Kidney tubule cell (primary cell): ENCODE results near the gene BMP6.

ENCODE experiments used
- DNase-seq: peaks from one replicate; pipeline ENCODE4 v3.0.0-alpha.2; 2018; ENCODE audit warnings: low spot score

The BMP6 gene

DNA sequence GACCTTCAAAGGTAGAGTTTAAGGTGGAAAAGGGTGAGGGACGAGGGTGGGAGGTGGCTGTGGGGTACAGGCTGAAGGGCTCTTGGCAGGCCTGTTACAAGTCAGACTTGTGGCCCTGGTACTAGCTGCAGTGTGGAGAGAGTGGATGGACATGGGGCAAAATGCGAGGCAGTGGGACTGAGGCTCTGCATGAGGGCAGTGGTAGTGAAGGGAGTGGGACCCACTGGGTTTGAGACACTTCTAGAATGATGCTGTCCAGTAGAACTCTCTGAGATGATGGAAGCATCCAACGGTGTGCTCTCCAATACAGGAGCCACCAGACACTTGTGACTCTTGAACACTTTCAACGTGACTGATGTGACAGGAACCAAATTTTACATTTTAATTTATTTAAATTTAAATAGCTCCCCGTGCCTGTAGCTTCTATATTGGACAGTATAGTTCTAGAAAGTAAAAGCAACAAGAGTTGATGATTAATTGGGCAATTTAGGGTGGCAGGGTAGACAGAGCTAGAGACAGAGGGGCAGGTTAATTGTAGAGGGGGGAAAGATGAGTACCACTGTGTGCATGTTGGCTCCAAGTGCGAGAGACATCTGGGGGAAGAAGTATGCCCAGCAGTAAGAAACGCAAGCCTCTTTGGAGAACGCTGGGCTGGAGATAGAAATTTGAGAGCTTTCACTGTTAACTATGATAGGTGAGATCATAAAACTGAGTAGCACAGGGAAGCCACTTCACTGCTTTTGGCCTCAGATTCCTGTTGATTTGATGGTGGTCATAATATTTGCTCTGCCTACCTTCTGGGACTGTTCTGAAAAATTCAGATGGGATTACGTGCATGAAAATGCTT lies 107.2 kb downstream of the BMP6 start:
- no peak for DNase-seq

DNA sequence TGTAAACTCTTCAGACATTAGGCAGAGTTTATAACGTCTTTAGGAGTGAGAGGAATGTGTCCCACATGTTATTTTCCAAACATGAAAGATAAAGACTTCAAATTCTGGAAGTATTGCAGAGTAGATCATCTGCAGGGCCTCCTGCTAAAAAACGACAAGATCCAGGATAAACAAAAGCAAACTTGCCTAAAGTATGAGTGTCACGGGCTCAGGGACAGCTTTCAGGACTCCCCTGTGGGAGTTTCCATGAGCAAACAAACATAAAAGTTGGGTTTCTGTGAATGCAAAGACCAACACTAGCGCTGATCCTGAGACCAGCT lies 107.8 kb downstream of the BMP6 start:
- DNase-seq, result no peak

DNA sequence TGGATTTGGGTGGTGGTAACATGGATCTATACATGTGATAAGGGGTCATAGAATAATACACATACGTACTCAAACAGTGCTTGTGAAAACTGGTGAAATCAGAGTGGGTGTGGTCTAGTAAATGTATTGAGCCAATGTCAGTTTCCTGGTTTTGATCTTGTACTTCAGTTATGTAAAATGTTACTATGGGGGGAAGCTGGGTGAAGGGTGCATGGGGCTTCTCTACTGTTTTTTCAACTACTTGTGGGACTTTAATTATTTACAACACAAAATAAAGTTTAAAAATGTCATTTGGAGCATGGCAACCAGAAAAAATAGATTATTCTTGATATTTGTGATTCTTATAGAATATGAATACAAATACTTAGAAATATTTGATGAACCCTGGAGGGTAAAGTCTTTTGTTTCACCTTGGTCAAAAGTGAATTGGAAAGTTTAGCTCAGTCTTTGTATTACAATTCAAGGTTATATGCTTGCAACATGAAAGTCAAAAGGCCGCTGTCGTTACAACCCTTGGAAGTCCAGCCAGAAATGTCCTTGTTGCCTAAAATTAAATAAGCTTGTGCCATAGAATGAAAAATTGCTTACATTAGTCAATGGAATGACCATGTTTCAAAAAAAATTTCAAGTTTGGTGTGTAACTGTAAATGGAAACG lies 110.6 kb downstream of the BMP6 start:
- no peak for DNase-seq

DNA sequence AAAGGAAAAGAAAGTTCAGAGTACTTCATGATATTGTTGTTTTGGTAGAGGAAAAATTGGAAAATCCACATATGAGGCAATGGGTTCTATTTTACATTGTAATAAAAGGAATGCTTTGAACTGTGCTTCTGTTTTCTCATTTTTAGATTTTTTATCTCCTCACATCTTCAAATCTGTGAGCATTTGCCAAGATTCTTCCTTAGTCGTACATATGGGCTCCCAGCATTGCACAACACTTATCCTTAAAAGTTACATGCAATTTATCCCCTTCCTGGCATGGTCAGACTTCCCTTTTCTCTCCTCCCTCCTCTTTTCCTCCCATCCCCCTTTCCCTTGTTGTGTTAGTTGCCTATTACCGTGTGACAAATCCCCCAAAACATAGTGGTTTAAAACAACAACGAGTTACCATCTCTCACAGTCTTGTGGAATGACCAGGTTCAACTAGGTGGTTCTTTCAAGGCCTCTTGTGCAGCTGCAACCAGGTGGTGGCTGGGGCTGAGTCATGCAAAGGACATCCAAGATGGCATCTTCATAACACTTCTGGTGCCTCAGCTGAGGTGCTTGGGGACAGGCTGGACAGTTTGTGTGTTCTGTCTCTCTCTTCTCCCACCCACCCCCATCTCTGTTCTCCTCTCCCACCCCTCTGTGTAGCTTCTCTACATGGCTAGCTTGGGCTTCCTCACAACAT lies 116.0 kb downstream of the BMP6 start:
- no peak for DNase-seq

DNA sequence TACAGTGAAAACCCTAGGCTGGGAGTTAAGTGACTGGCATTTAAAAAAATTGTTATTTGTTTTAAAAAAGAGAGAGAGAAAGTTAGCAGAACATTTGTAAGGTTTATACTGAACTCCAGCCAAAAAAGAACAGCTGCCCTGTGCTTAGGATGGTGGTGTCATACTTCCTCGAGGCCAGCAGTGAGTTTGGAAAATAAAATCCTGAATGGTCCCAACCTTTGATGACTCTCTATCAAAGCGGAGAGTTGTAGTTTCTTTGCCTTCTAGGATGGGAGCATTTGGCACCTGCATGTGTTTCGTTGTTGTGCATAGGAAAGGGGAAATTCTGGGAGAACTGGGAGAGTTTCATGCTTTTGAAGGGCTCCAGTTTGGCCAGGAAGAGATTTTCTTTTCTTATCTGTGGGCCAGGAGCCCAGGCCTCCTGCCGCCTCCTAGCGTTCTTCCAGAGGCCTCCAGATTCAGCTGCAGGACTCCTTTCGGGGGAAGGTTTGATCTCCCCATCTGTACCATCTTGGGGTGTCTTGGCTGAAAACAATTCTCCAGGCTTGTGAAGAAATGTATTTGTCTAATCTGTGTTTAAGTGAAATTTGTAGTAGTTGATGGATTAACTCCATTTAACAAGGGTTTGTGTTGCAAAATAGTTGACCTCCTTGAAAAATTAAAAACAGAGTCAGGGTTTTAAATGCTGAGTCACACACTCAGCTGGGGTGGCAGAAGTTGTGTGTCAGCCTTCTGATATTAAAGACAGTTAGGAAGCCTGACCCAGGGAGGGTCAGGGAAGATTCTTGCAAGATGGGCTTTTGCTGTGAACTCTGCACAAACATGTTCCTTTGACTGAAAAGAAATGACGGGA lies 121.3 kb downstream of the BMP6 start:
- peak; percentile 10 for DNase-seq

DNA sequence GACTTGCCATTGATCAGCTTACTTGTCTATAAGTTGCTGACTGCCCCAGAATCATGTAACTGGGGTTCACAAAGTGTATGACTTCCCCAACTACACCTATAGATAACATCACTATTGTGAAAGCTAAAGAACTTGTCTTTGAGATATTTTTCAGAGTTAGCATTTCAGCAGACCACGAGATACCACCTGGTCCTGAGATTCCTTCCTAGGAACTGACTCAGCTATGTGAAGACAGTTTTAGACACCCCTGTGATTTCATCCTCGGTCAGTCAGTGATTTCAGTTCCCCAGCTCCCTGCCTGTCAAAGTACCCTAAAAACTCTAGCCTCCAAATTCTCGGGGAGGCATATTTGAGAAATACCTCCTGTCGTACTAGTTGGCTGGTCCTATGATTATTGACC lies 122.3 kb downstream of the BMP6 start:
- DNase-seq, result no peak

DNA sequence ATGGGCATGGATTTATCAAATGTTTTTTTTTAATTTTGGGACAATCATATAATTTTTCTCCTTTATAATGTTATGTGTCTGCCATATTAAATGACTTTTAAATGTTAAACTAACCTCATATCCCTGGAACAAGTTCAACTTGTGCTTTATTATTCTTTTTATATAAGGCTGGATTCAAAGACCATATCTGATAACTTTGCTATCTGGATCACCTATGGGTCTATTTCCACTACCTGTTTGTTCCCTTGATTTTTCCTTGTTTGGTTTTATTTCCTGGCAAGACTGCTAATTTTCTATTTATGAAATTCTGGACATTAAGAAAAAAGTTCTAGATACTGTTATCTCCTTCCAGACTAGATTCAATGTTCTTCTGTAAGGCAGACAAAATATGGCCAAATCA lies 125.9 kb downstream of the BMP6 start:
- no peak for DNase-seq

DNA sequence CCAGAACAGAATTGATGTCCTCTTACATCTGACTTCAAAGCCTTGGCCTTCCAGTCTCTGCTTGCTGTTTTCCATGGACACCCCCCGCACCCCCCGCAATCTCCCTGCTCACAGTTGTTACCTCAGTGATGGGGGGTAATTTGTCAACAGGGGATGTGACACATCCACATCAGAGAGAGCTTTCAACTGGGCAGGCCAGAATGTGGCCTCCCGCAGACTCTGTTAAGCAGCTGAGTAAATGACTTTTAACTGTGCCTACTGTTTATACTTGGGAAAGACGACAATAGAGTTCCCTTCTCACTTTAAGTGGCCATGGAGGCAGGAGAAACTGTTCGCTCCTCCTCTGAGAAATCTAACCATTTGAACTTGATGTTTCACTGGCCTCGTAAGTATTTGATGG lies 133.7 kb downstream of the BMP6 start:
- no peak for DNase-seq

DNA sequence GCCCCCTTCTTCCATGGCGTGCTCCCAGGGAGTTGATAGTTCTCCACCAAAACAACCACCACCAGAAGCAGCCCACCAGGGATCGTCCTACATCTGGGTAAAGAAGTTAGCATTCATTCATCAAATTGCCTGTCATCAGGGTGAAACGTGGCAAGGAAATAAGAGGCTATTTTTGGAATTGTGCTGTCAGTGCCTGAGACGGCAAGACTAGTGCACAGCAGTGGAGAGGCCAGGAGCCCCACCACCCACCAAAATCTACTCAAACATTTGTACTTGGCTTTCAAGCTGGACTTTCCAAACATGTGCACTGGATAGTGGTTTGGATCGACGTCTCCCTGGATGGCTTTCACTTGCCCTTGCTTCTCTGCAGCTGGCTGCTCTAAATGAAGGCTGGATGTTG lies 139.9 kb downstream of the BMP6 start:
- DNase-seq, result no peak

DNA sequence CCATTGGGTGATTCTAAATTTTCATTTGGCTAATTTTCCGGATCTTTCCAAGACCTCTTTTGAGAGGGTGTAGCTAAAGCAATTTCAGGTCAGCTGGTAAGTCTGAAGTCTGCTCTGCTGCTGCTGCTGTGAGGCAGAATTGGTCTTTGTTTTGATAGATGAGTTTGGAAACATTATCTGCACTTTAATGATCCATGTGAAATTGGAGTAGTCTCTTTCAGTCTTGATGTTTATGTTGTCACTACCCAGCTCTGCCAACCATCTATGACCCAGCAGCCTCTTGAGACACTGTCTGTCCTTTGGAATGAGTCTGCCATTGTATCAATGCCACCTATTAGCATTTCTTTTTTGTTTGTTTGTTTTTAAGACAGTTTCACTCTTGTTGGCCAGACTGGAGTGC lies 140.6 kb downstream of the BMP6 start:
- DNase-seq, result no peak

DNA sequence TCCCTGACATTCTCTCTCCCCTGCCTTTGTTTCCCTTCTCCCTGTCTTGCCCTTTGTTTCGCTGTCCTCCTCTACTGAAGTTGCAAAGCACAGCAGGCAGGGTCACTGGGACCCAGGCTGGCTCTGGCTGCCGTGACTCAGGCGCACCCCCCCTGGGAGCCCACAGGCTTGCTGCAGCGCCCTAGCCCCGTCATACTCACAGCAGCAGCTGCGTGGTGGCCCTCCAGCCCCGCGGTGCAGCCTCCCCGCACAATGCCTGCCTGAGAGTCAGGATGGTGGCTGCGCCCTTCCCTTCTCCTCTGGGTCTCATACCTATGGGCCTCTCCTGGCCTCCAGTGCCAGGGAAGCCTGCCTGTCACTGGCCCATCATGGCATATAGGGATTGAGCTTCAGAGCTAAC lies 143.0 kb downstream of the BMP6 start:
- DNase-seq, result no peak

DNA sequence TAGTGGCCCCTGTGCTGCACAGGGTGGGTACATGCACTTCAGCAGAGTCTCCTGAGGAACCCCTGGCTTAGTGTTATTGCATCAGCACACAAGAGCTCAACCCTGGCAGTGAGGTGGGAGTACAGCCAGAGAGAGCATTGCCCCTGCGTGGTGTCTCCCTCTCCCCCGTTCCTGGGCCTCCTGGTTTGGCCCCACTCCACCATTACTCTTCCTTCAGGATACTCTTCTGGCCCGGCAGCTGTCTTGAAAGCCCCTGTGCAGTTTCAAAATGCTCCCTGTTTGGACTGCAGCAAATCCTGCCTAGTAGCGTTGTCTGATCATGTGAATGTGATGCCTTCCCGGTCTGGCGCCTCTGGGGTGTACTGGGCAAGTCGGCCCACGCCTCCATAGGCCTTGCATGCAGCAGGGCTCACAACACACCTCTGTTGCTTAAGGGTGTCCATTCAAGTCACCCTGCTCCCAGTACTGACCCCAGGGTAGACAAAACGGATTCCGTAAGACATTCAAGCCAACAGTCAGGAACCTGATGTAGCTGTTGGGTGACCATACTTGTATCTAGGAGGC lies 152.6 kb downstream of the BMP6 start:
- no peak for DNase-seq

DNA sequence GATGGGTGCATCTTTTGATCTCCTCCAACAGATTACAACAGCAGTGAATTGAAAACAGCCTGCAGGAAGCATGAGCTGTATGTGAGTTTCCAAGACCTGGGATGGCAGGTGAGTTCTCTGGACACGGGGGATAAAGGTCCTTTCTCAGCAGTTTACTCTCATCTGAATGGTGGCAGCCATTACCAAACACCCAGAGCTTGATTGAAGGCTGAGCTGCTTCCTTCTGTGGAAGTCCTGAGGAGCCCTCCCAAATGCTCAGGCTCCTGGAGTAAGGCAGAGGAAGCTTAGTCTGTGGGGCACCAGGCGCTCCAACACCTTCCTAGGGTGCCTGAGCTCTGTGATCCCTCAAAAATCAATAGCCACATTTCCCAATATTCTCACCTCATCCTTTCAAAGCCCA lies 153.1 kb downstream of the BMP6 start:
- no peak for DNase-seq

DNA sequence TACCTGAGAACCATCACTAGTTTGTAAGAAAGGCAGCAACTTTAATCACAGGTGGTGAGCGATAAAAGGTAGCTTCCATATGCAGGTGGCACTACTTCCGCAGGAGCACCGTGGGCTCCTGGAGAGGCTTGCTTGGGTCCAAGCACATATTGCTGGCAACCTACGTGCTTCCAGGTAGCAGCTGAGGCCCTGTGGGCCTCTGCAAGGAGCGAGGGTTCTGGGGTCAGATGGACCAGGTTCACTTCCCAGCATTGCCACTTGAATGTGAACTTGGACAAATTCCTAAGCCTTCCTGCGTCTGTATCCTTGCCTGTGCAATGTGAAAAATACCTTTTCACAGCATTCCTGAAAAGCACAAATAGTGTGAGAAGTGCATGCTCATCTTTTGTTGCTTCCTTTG lies 153.7 kb downstream of the BMP6 start:
- no peak for DNase-seq

DNA sequence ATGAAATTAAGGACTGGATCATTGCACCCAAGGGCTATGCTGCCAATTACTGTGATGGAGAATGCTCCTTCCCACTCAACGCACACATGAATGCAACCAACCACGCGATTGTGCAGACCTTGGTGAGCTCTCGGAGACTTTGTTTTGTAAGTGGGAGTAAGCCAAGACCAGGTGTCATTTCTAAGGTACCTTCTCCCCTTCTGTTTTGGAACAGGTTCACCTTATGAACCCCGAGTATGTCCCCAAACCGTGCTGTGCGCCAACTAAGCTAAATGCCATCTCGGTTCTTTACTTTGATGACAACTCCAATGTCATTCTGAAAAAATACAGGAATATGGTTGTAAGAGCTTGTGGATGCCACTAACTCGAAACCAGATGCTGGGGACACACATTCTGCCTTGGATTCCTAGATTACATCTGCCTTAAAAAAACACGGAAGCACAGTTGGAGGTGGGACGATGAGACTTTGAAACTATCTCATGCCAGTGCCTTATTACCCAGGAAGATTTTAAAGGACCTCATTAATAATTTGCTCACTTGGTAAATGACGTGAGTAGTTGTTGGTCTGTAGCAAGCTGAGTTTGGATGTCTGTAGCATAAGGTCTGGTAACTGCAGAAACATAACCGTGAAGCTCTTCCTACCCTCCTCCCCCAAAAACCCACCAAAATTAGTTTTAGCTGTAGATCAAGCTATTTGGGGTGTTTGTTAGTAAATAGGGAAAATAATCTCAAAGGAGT lies 154.2 kb downstream of the BMP6 start:
- peak; percentile 16 for DNase-seq

DNA sequence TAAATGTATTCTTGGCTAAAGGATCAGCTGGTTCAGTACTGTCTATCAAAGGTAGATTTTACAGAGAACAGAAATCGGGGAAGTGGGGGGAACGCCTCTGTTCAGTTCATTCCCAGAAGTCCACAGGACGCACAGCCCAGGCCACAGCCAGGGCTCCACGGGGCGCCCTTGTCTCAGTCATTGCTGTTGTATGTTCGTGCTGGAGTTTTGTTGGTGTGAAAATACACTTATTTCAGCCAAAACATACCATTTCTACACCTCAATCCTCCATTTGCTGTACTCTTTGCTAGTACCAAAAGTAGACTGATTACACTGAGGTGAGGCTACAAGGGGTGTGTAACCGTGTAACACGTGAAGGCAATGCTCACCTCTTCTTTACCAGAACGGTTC lies 154.8 kb downstream of the BMP6 start:
- no peak for DNase-seq

DNA sequence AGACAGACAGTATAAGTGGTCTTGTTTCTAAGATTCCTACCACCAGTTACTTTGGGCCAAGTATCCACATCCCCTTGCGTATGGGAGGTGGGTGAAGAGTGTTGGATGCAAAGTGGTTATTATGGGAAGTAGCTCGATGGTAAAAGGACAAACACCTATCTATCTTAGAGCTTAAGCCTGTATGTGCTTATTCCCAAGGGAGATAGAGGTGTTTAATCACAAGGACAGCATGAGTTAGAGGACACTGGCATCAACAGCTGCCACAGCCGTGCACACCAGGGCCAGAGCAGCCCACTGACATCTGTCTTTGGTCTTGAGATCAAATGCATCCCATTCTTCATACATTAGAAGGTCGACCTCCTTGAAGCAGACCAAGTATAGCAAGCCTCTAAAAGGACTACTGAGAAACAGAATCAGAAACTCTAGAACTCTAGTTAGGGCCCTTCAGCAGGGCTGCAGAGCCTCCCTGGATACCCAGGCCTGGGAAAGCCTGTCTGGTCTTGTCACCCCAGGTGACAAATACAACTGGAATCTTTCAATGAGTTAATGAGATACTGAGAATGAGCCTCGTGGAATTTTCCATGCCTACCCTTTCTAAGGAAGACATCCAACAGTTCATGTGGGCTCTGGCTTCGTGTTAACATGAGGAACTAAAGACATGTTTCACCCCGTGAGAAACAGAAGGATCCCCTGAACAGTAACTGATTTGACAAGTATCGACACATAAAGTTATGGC lies 156.0 kb downstream of the BMP6 start:
- peak; percentile 85 for DNase-seq

DNA sequence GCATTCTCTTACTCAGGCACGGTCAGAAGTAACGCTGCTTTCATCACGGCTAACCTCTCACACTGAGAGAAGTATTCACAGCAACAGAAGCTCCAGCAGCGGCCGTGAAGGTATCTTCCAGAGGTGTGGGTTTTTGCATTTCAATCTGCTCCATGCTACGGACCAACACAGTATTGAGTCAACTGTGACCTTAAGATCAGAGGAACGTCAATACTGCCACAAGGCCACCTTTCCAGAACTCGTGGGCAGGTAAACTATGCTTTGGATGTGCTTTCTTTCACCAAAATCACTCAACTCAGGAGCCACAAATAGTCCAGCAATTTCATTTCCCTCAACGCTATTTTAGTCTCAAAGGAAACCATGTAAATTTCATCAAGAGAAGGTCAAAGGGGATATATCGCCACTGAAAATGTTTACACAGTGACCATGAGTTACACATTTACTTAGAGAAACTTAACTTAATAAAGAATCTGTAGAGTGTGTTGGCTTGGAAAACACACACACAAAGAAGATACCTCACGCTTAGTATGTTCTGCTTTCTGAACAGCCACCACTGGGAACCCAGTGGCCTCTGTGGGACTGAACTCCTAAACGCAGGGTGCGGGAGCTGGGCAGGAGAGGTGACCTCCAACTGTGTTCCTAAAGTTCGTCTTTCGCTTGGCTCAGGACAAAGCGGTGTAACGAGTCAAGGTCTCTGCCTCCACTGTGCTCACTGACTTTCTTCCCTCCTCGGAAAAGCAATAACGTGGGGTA lies 156.8 kb downstream of the BMP6 start:
- DNase-seq, result peak; percentile 73

DNA sequence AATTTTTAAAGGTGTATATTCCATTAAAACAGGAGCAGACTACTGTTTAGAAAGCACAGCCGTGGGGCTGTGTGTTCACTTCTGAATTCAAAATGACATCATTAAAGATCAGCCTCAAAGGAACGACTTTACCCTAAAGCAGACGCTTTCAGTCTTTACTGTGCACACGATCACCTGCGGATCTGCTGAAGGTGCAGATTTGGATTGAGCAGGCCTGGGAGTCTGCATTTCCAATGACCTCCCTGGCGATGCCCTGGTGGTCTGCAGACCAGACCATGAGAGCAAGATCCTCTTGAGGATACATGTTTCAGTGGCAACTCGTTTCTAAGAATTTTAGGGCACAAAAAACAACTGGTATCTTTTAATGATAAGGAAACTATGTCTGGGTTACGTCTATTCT lies 157.5 kb downstream of the BMP6 start:
- DNase-seq, result no peak

DNA sequence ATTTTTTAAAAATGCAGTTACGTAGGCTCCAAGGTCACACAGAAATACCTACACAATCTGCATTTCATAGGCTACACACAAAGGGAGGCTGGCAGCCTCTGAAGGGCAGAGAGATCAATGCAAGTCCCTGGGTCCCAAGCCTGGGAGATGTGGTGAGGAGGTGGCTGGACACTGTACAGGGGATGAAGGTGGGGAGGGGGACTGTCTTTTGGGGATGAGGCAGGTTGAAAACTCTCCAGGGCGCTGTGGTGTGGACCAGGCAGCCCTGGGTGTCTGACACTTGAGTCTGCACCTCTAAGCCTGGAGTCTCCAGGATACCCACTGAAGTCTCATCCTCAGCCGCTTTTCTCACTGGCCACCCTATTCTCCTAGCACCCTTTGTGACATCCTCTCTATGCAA lies 160.2 kb downstream of the BMP6 start:
- no peak for DNase-seq
